Renal cortex interstitium (tissue), 15 donors: ENCODE results near the gene C14orf39. TPM values are rescaled to one million over a fixed set of nuclear protein-coding genes. Genes with fewer than 3 reads are reported as not detected.

Source experiments
- DNase-seq, 11 donors: peaks; one replicate each; pipeline ENCODE4 v3.0.0-alpha.2; 2013; ENCODE audit warnings: low read depth in 9 of 11, low spot score in 4 of 11; ENCODE audit errors: extremely low read depth in 1 of 11
- long read RNA-seq, 16 experiments: transcript quantifications; one replicate each; lab custom pipeline, GENCODE V29; 2026
- polyA plus RNA-seq, 3 donors: library from polyadenylated mRNA; unstranded; fragments of 120-200 nt; gene quantifications; one replicate each; pipeline ENCODE4 v1.2.1, GENCODE V29; 2013; ENCODE audit not compliant: insufficient read length in 3 of 3

Gene C14orf39, protein sequence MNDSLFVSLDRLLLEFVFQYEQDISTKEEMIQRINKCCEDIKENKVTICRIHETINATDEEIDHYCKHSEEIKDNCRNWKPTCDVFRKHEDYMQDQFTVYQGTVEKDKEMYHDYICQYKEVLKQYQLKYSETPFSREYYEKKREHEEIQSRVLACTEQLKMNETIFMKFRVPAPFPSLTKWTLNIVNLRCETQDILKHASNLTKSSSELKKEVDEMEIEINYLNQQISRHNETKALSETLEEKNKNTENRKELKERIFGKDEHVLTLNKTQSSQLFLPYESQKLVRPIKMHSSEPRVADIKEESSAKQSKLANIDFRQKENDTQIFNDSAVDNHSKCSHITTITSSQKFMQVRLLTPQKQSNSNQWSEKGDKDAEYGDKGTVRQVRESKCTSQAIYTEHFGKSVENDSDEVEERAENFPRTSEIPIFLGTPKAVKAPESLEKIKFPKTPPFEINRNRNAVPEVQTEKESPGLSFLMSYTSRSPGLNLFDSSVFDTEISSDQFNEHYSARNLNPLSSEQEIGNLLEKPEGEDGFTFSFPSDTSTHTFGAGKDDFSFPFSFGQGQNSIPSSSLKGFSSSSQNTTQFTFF
- polyA plus RNA-seq, result 1 to 10 TPM in 1 of 3 donors, under 1 TPM in 2; 0.32 to 1.1 (median 0.76) TPM
- long read RNA-seq, donor 1, partial matches to known transcripts, result 5 of 5 reads
- long read RNA-seq, donor 1, other reads (novel, unspliced or antisense), result 0 of 5 reads
- long read RNA-seq, donor 2, result 0 reads
- long read RNA-seq, donor 3, result 0 reads
- long read RNA-seq, donor 4, result 0 reads
- long read RNA-seq, donor 5, result 0 reads
- long read RNA-seq, donor 6, result 0 reads
- long read RNA-seq, donor 7, partial matches to known transcripts, result 10 of 10 reads
- long read RNA-seq, donor 7, other reads (novel, unspliced or antisense), result 0 of 10 reads
- long read RNA-seq, donor 8, result 0 reads
- long read RNA-seq, donor 9, result 0 reads
- long read RNA-seq, donor 10, result 0 reads
- long read RNA-seq, donor 11, result 0 reads
- long read RNA-seq, donor 12, result 0 reads
- long read RNA-seq, donor 13, result 0 reads
- long read RNA-seq, donor 14, result 0 reads
- long read RNA-seq, donor 15, result 0 reads
- long read RNA-seq, donor 16, result 0 reads

- DNase-seq, result peak in 5 of 11 donors; percentile 42 to 68 (median 62)
Observed at GRCh38 chr14:60485598-60486251, at the start of gene C14orf39. Gene C14orf39 (minus strand): TSS chr14:60486063. CDS start chr14:60485078, 985 bp downstream.

- DNase-seq, result no peak
Observed at GRCh38 chr14:60532442-60532841, 46.6 kb upstream of the C14orf39 start.

DNA sequence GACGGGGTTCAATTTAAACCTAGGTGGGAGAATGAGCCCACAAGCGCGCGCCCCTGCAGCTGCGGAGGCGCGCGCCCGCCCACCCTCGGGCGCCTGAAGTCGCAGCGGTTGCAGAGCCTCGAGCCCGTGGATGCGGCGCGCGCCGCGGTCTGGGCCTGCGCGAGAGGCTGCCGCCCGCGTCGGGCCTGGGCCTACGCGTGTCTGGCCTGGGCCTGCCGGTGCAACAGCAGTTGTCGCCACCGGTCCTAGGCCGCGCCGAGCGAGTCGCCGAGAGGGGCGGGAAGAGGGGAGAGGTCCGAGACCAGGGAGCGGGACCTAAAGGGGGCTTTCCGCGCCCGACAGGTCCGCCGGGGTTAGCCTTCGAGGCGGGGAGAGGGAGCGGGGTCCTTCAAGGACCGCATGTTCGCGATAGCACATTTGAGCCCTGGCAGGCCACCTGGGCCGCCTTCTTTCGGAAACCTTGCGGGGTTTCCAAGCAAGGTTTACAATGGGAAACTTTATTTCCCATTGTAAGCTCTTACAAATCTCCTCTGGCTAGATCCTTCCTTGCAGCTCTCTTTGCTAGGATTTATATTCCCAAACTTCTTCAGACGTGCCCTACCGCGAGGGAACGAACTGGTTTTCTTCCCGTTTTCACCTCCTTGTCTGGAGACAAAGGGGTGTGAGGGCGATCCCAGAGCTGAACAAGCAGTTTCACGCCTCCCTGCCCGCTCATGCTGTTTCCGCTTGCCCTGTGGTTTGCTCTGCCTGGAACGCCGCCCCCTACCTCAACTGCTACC is 29.8 kb upstream of the C14orf39 start:
- no peak for DNase-seq

DNA sequence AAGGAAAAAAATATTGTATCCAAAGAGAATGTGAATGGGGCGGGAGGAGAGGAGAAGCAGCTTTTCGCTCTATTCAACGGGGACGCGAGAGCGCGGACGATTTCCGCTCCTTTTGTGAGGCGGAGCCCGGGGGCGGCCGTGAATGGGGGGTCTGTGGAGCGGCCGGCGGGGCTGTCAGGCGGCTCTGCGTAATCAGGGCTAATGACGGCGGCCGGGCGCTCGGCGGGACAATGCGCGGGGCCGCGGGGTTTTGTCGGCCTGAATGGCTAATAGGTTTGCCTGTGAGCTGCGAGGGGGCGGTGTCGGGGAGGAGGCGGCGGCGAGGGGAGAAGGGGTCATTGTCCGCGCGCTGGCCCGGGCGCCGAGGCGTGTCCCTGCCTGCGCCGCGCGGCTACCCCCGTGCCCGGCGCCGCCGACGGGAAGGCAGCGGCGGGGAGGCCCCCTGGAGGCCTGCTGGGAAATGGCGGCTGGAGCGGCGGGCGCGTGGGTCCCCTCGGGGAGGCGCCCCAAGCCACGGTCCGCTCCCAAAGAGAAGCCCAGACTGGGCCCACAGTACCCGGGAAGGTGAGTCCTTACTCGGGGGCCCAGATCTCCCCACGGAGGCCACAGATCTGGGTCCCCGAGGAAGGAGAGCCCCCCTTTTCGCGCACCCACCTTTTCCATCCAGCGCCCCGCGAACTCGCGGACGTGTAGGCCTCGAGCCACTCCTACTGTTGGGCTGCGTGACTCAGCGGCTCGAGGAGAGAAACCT is 29.1 kb upstream of the C14orf39 start:
- DNase-seq, result peak in 1 of 11 donors; percentile 29

DNA sequence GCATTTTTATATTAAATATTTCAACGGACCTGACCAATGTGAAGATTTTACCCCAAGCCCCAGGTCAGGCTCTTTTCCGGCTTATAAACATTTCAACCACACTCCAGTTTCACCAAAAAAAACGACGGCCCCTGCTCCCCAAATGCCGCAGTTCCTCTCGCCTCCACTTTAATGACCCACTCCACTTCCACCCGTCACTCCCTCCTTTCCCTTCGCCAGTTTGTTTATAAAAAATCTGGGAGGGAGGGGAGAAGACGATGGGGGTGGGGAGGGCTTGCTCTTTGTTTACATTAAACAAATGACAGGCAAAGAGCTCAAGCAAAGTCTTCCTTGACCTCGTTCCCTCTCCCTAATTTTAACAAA is 28.5 kb upstream of the C14orf39 start:
- no peak for DNase-seq

DNA sequence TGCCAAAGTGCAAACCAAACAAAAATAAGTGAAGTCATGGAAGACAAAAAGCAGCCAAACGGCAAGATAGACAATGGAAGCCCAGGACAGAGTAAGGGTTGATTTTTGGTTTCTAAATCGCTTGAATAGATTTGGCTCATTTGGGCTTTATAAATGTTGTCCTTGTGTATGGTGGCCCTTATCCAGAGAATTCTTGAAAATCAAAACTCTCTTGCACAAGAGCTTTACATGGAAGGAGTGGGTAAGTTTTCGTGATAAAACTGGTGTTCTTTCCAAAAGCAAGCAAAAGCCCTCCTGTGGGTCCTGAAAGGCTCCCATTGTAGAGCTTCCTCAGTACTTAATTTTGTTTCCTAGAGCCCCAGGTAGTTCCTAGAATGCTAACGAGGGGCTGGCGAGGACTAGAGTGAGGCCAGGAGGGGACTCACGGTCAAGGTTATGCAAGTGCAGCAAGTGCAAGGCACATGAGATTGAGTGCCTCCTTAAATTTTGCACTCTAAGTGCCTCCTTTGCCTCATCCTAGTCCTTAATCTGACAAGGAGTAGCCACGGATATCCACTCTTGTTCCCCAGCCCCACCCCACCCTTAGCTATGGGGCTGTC is 27.2 kb upstream of the C14orf39 start:
- DNase-seq, result no peak

DNA sequence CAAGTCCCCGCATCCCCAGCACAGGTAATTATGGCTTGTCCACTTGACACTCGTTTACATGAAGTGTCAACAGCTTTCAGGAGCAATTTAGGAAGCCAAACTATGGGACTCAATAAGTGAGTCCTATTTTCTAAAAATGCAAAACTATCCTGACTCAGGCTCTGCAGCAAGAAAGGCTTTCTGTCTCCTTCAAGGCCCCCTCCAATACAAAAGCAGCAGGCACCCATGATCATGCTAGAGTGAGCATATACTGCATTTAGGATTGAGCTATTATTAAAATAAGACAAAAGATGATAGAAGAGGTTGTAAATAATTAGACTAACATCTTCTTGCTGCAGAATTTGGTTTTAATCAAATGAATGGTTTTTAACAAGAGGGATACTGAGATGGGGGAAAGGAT is 26.3 kb upstream of the C14orf39 start:
- DNase-seq, result no peak

DNA sequence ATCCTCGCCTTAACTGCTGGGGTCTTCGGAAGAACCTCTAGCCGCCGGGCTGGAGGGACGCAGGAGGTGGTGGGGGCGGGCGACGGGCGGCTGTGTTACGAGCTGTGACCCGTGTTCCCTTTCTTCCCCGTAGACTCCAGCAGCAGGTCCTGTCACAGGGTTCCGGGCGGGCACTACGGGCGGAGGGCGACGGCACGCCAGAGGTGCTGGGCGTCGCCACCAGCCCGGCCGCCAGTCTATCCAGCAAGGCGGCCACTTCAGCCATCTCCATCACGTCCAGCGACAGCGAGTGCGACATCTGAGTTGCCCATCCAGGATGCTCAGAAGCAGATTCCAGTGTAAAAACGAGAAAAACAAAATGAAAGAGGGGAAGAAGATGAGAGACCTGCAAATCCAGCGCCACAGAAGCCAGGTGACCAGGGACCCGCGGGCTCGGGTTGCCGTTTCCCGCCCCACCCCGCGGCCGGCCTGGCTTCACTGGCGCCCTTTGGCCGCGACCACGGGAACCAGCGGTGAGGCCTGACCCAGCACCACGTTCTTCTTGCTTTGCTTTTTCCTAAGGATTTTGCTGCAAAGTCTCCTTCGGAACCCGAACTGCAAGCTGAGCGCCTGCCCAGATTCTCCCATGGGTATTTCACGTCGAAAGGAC is 25.2 kb upstream of the C14orf39 start:
- DNase-seq, result no peak

- DNase-seq, result peak in 1 of 11 donors; percentile 58
Observed at GRCh38 chr14:60510254-60510950, 24.5 kb upstream of the C14orf39 start.

DNA sequence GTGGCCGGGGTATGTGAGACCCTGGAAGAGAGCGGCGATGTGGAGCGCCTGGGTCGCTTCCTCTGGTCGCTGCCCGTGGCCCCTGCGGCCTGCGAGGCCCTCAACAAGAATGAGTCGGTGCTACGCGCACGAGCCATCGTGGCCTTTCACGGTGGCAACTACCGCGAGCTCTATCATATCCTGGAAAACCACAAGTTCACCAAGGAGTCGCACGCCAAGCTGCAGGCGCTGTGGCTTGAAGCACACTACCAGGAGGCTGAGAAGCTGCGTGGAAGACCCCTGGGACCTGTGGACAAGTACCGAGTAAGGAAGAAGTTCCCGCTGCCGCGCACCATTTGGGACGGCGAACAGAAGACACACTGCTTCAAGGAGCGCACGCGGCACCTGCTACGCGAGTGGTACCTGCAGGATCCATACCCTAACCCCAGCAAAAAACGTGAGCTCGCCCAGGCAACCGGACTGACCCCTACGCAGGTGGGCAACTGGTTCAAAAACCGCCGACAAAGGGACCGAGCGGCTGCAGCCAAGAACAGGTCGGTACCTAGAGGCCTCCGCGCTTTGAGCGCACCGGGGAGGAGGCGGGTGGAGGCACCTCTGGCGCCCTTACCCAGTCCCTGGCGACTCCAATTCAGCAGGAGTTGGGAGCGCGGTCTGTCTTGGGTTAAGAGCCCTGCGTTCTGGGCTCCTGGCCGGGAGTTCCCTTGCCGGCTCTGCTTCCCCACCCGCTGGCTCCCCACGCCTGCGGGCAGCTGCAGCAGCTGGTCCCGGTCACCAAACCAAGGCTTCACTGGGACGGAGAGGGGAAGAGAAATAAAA is 23.8 kb upstream of the C14orf39 start:
- no peak for DNase-seq

GRCh38 chr14:60508707-60509437 is 23.0 kb upstream of the C14orf39 start, which contains the start of gene SIX6:
Gene SIX6 (plus strand): TSS chr14:60509146. CDS start chr14:60509399, 253 bp downstream.
- DNase-seq, result peak in 2 of 11 donors; percentile 36 to 63

GRCh38 chr14:60508363-60508706 is 22.5 kb upstream of the C14orf39 start:
- DNase-seq, result no peak

GRCh38 chr14:60506985-60507829 is 21.3 kb upstream of the C14orf39 start:
- no peak for DNase-seq

GRCh38 chr14:60506462-60506984 is 20.7 kb upstream of the C14orf39 start:
- DNase-seq, result no peak
